ENCODE results near the gene KIF6. TPM values are rescaled to one million over a fixed set of nuclear protein-coding genes. Genes with fewer than 3 reads are reported as not detected.

KIF6 gene
- total RNA-seq, 4 donors from 2014 or later, result 0.14 to 46.6 (median 0.48) TPM; not detected in 1

GRCh38 chr6:39426073-39426456 lies 299.1 kb downstream of the KIF6 start:
- no peak for DNase-seq
- H3K27ac ChIP-seq, result peak overlapping the region in 2 of 4 donors; percentile 34 to 44
- 59 to 80% methylated on average over 1 to 2 of the region's 2 CpGs for WGBS, 2 donors (ENCODE audit: low coverage in 1 of 2)

GRCh38 chr6:39425346-39426072 lies 299.7 kb downstream of the KIF6 start:
- Histone ChIP-seq H3K4me3 (no peak overlapping the region), H3K36me3 (no peaks in the 10 kb centered on the region), H3K4me1 (peaks cover 0 to 42% (median 9%) of the 10 kb centered on the region in 4 donors), H3K27me3 (no peaks in the 10 kb centered on the region), H3K9me3 (no peaks in the 10 kb centered on the region), H3K27ac (peak overlapping the region in 2 of 4 donors; percentile 34 to 44)
- WGBS, 2 donors (ENCODE audit: low coverage in 1 of 2), result 55 to 56% methylated on average over 6 of the region's 6 CpGs
- DNase-seq, result no peak
- TF ChIP-seq CTCF (IDR thresholded peaks at IDR 0.05) (no peak), POLR2AphosphoS5 (IDR thresholded peaks at IDR 0.05) (no peak), EP300 (IDR thresholded peaks at IDR 0.05; ENCODE audit: low read depth) (no peak), POLR2A (IDR thresholded peaks at IDR 0.05) (no peak)
- intact Hi-C loops (cut with DNase I; ENCODE audit: low total_unique reads) (no loop called here), in situ Hi-C loops (cut with MboI; ENCODE audit: low pct_ligation_motif_present in 1 of 4, low pct_unique_long_range_greater_than_20kb in 1 of 4, low sequenced_read_pairs in 3 of 4) (no loop called here)

More at GRCh38 chr6:39426073-39426456, 299.1 kb downstream of the KIF6 start:
- in situ Hi-C loops (cut with MboI; ENCODE audit: low pct_ligation_motif_present in 1 of 4, low pct_unique_long_range_greater_than_20kb in 1 of 4, low sequenced_read_pairs in 3 of 4) (no loop called here), intact Hi-C loops (cut with DNase I; ENCODE audit: low total_unique reads) (no loop called here)
- Histone ChIP-seq H3K4me1 (peaks cover 1 to 38% (median 8%) of the 10 kb centered on the region in 4 donors), H3K27me3 (no peaks in the 10 kb centered on the region), H3K9me3 (no peaks in the 10 kb centered on the region), H3K4me3 (no peak overlapping the region), H3K36me3 (no peaks in the 10 kb centered on the region)
- no peak for TF ChIP-seq EP300 (IDR thresholded peaks at IDR 0.05; ENCODE audit: low read depth)
- TF ChIP-seq POLR2AphosphoS5 (IDR thresholded peaks at IDR 0.05), result peak in 1 of 3 donors; percentile 21

GRCh38 chr6:39424831-39425230 lies 300.4 kb downstream of the KIF6 start:
- no peak for TF ChIP-seq POLR2A (IDR thresholded peaks at IDR 0.05)
- TF ChIP-seq POLR2AphosphoS5 (IDR thresholded peaks at IDR 0.05), result no peak
- no peak for TF ChIP-seq EP300 (IDR thresholded peaks at IDR 0.05; ENCODE audit: low read depth)
- no peak for TF ChIP-seq CTCF (IDR thresholded peaks at IDR 0.05)
- Histone ChIP-seq H3K27ac (peak overlapping the region in 1 of 4 donors; percentile 44), H3K9me3 (no peaks in the 10 kb centered on the region), H3K4me1 (peaks cover 1 to 48% (median 11%) of the 10 kb centered on the region in 4 donors), H3K4me3 (no peak overlapping the region), H3K36me3 (no peaks in the 10 kb centered on the region), H3K27me3 (no peaks in the 10 kb centered on the region)
- whole genome bisulfite sequencing, 2 donors (ENCODE audit: low coverage in 1 of 2), result 77 to 80% methylated on average over 2 to 3 of the region's 3 CpGs
- intact Hi-C loops (cut with DNase I; ENCODE audit: low total_unique reads), result no loop called here
- in situ Hi-C loops (cut with MboI; ENCODE audit: low pct_ligation_motif_present in 1 of 4, low pct_unique_long_range_greater_than_20kb in 1 of 4, low sequenced_read_pairs in 3 of 4), result no loop called here
- DNase-seq, result no peak

GRCh38 chr6:39422238-39422637 lies 303.0 kb downstream of the KIF6 start:
- TF ChIP-seq CTCF (IDR thresholded peaks at IDR 0.05) (no peak), EP300 (IDR thresholded peaks at IDR 0.05; ENCODE audit: low read depth) (no peak), POLR2A (IDR thresholded peaks at IDR 0.05) (no peak), POLR2AphosphoS5 (IDR thresholded peaks at IDR 0.05) (no peak)
- peak overlapping the region in 1 of 4 donors; percentile 71 for H3K27ac ChIP-seq
- no peaks in the 10 kb centered on the region for H3K36me3 ChIP-seq
- no peaks in the 10 kb centered on the region for H3K9me3 ChIP-seq
- H3K4me3 ChIP-seq, result no peak overlapping the region
- WGBS, 2 donors (ENCODE audit: low coverage in 1 of 2), result 64% methylated on average over 6 of the region's 6 CpGs; no CpG with 5 or more reads in 1 of the 2 donors
- intact Hi-C loops (cut with DNase I; ENCODE audit: low total_unique reads) (no loop called here), in situ Hi-C loops (cut with MboI; ENCODE audit: low pct_ligation_motif_present in 1 of 4, low pct_unique_long_range_greater_than_20kb in 1 of 4, low sequenced_read_pairs in 3 of 4) (no loop called here)
- no peak for DNase-seq
- no peaks in the 10 kb centered on the region for H3K27me3 ChIP-seq
- H3K4me1 ChIP-seq, result peaks cover 4 to 51% (median 14%) of the 10 kb centered on the region in 4 donors
